Heart left ventricle (tissue), 13 donors: Measurements from ENCODE around the gene BEST4.

ENCODE experiments used
- POLR2A ChIP-seq, 2 donors: fragments of 450-650 bp; IDR thresholded peaks; one replicate each; pipeline ENCODE4 v1.6.1; 2017; ENCODE audit warnings: antibody characterized with exemption in 2 of 2, mild to moderate bottlenecking in 2 of 2, moderate library complexity in 2 of 2
- TF ChIP-seq, protein P1 (sequence below), 12 donors: fragments of 200-600 bp; sonication (generic) in 4 of 12; IDR thresholded peaks; one replicate each; pipeline versions ENCODE4 v1.5.0 to v1.8.0; 2018 to 2022; ENCODE audit warnings: antibody characterized with exemption in 12 of 12, mild to moderate bottlenecking in 5 of 12
- donor health status: ischemic (EF 13 %, LVEDD 7.1; RV severe dilation, severe dysfunction).
- donor health status: DM: no; HTN: yes; CAD: no.
- donor health status: DM: no; HTN: no; CAD: no.
- donor health status: ischemic (EF 25% LVEDD 6.9; RV normal size, moderate dysfunction).
- donor health status: ischemic (EF 25% LVEDD 5.7; RV mildly dilated, moderate dysfunction).
- donor health status: ischemic (EF 35%, LVEDD 5.7; RV mildly dilated, moderate dysfunction).
- donor health status: nonischemic (EF 11% LVEDD 7.7; RV severe dilation, severe dysfunction).
- donor health status: DM: yes; HTN: yes; CAD: no.
- donor health status: PGD.
- donor health status: ischemic (EF 29% LVEDD 5.4; RV normal size, mild dysfunction).
- donor health status: nonischemic (EF 23%, LVEDD 6.1; RV moderate dilation, normal function).

DNA sequence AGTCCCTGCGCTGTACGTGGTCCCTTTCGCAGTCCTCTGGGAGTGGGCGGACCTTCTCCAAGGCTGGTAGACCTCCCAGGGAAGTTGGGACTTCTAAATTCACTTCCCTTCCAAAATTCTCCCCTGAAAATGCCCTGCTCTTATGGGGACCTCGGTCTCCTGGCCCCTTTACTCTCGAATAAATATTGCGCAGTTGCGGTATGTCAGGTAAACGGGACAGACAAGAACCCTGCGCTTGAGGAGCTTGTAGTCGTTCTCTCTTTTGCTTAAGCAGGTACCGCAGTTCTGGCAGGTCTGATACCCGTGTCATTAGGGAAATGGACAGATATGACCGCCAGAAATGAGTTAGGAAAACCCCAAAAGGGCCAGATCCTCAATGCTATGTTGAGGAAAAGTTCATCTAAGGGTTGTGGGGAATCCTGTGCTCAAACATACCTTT lies 47.8 kb downstream of the BEST4 start:
- TF ChIP-seq, protein P1, sequence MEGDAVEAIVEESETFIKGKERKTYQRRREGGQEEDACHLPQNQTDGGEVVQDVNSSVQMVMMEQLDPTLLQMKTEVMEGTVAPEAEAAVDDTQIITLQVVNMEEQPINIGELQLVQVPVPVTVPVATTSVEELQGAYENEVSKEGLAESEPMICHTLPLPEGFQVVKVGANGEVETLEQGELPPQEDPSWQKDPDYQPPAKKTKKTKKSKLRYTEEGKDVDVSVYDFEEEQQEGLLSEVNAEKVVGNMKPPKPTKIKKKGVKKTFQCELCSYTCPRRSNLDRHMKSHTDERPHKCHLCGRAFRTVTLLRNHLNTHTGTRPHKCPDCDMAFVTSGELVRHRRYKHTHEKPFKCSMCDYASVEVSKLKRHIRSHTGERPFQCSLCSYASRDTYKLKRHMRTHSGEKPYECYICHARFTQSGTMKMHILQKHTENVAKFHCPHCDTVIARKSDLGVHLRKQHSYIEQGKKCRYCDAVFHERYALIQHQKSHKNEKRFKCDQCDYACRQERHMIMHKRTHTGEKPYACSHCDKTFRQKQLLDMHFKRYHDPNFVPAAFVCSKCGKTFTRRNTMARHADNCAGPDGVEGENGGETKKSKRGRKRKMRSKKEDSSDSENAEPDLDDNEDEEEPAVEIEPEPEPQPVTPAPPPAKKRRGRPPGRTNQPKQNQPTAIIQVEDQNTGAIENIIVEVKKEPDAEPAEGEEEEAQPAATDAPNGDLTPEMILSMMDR (IDR thresholded peaks at IDR 0.05) = no peak
- TF ChIP-seq POLR2A (IDR thresholded peaks at IDR 0.05) = no peak
